ENCODE measurements around the gene PAXIP1. TPM values are rescaled to one million over a fixed set of nuclear protein-coding genes. Genes with fewer than 3 reads are reported as not detected.

The PAXIP1 gene
- total RNA-seq, 1 donor from 2014 or later, result 1.7 TPM

GRCh38 chr7:154898973-154899855 lies 103.7 kb downstream of the PAXIP1 start:
- H3K36me3 ChIP-seq, result no peaks in the 10 kb centered on the region
- TF ChIP-seq, protein P1, sequence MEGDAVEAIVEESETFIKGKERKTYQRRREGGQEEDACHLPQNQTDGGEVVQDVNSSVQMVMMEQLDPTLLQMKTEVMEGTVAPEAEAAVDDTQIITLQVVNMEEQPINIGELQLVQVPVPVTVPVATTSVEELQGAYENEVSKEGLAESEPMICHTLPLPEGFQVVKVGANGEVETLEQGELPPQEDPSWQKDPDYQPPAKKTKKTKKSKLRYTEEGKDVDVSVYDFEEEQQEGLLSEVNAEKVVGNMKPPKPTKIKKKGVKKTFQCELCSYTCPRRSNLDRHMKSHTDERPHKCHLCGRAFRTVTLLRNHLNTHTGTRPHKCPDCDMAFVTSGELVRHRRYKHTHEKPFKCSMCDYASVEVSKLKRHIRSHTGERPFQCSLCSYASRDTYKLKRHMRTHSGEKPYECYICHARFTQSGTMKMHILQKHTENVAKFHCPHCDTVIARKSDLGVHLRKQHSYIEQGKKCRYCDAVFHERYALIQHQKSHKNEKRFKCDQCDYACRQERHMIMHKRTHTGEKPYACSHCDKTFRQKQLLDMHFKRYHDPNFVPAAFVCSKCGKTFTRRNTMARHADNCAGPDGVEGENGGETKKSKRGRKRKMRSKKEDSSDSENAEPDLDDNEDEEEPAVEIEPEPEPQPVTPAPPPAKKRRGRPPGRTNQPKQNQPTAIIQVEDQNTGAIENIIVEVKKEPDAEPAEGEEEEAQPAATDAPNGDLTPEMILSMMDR (IDR thresholded peaks at IDR 0.05), result no peak
- no peak for DNase-seq (ENCODE audit: low spot score in 2 of 2)
- H3K9me3 ChIP-seq, result no peaks in the 10 kb centered on the region
- intact Hi-C loops (cut with DNase I), result no loop called here
- no peaks in the 10 kb centered on the region for H3K4me1 ChIP-seq
- H3K27ac ChIP-seq, result no peak overlapping the region
- no peaks in the 10 kb centered on the region for H3K27me3 ChIP-seq
- H3K4me3 ChIP-seq, result no peak overlapping the region

- H3K4me1 ChIP-seq, result no peaks in the 10 kb centered on the region
- H3K9me3 ChIP-seq, result no peaks in the 10 kb centered on the region
- no peak for DNase-seq (ENCODE audit: low spot score in 2 of 2)
- intact Hi-C loops (cut with DNase I), result no loop called here
- no peaks in the 10 kb centered on the region for H3K36me3 ChIP-seq
- no peaks in the 10 kb centered on the region for H3K27me3 ChIP-seq
- H3K4me3 ChIP-seq, result no peak overlapping the region
- H3K27ac ChIP-seq, result no peak overlapping the region
- TF ChIP-seq, protein P1 (IDR thresholded peaks at IDR 0.05), result no peak
These were observed 106.8 kb downstream of the PAXIP1 start for GRCh38 chr7:154896076-154896475.

Other genes with a start within 250 kb of the PAXIP1 start
- gene HTR5A, start 67.2 kb upstream of the PAXIP1 start, total RNA-seq, result not detected